Measurements from ENCODE around the gene DUSP28.

Gene DUSP28

GRCh38 chr2:240588006-240588655 is 28.0 kb downstream of the DUSP28 start:
- DNase-seq = no peak

- no peak for DNase-seq
These were observed 28.5 kb downstream of the DUSP28 start for GRCh38 chr2:240588669-240589068.

- no peak for DNase-seq
These were observed 29.2 kb downstream of the DUSP28 start for GRCh38 chr2:240589375-240589774.

- no peak for DNase-seq
These were observed 29.8 kb downstream of the DUSP28 start for GRCh38 chr2:240589850-240590525.

GRCh38 chr2:240590681-240591111 is 30.5 kb downstream of the DUSP28 start:
- DNase-seq = no peak

GRCh38 chr2:240591226-240591625 is 31.1 kb downstream of the DUSP28 start:
- no peak for DNase-seq

- DNase-seq = no peak
These were observed 31.6 kb downstream of the DUSP28 start for GRCh38 chr2:240591784-240592183.

- DNase-seq = no peak
These were observed 33.0 kb downstream of the DUSP28 start for GRCh38 chr2:240593026-240593702.

- DNase-seq = no peak
These were observed 33.7 kb downstream of the DUSP28 start for GRCh38 chr2:240593703-240594451.

GRCh38 chr2:240594511-240595380 is 34.6 kb downstream of the DUSP28 start:
- DNase-seq = no peak

- peak; percentile 21 to 50 for DNase-seq
These were observed 35.4 kb downstream of the DUSP28 start for GRCh38 chr2:240595381-240596079.

- DNase-seq = no peak
These were observed 35.9 kb downstream of the DUSP28 start for GRCh38 chr2:240596080-240596460.

- no peak for DNase-seq
These were observed 36.4 kb downstream of the DUSP28 start for GRCh38 chr2:240596491-240596931.

GRCh38 chr2:240597054-240597418 is 36.9 kb downstream of the DUSP28 start:
- no peak for DNase-seq

- no peak for DNase-seq
These were observed 37.4 kb downstream of the DUSP28 start for GRCh38 chr2:240597419-240598181.

- no peak for DNase-seq
These were observed 38.3 kb downstream of the DUSP28 start for GRCh38 chr2:240598311-240598911.

- no peak for DNase-seq
These were observed 39.0 kb downstream of the DUSP28 start for GRCh38 chr2:240599141-240599583.

GRCh38 chr2:240600451-240600961 is 40.3 kb downstream of the DUSP28 start:
- DNase-seq = no peak

- no peak for DNase-seq
These were observed 41.1 kb downstream of the DUSP28 start for GRCh38 chr2:240601061-240601830.
